Panc1 (cell line): ENCODE data around the gene ROBO1.

Source experiments
- POLR2AphosphoS5 ChIP-seq: IDR thresholded peaks from 2 replicates; pipeline ENCODE4 v1.6.1; 2012; ENCODE audit warnings: mild to moderate bottlenecking, low read depth, low read length, moderate library complexity
- TF ChIP-seq, protein P1 (sequence below): fragments of 450-650 bp; IDR thresholded peaks from 2 replicates; pipeline ENCODE4 v1.5.1; 2017; ENCODE audit warnings: mild to moderate bottlenecking

DNA sequence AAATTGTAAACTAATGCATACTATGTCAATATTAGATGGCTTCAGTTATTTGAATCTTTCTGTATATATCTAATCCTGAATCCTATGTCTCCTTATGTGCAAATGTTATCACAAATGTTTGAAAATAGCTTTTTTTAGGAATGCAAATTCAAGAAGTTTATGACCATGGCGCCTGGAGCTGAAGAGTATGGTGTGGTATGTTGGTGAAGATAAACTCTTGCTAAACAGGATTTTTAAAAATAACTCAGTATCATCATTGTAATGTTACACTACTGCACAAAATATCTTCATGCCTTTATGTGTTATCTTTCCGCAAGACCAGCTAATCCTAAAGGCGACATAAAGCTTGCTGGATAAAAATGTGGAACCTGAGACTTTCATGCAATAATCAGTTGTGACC lies 382.6 kb downstream of the ROBO1 start:
- TF ChIP-seq, protein P1, sequence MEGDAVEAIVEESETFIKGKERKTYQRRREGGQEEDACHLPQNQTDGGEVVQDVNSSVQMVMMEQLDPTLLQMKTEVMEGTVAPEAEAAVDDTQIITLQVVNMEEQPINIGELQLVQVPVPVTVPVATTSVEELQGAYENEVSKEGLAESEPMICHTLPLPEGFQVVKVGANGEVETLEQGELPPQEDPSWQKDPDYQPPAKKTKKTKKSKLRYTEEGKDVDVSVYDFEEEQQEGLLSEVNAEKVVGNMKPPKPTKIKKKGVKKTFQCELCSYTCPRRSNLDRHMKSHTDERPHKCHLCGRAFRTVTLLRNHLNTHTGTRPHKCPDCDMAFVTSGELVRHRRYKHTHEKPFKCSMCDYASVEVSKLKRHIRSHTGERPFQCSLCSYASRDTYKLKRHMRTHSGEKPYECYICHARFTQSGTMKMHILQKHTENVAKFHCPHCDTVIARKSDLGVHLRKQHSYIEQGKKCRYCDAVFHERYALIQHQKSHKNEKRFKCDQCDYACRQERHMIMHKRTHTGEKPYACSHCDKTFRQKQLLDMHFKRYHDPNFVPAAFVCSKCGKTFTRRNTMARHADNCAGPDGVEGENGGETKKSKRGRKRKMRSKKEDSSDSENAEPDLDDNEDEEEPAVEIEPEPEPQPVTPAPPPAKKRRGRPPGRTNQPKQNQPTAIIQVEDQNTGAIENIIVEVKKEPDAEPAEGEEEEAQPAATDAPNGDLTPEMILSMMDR, result no peak
- no peak for TF ChIP-seq POLR2AphosphoS5
